Hepatocyte (in vitro differentiated cells): ENCODE data around the gene NRDC. TPM values are rescaled to one million over a fixed set of nuclear protein-coding genes. Genes with fewer than 3 reads are reported as not detected.

Experiments used
- DNase-seq: peaks from one replicate; pipeline ENCODE4 v3.0.0-alpha.2; 2016; ENCODE audit warnings: low spot score
- H2AFZ ChIP-seq: fragments of 200-600 bp; sonication (generic); 2 replicates; pipeline ENCODE4 v1.6.0; 2016; ENCODE audit warnings: antibody characterized with exemption, mild to moderate bottlenecking
- H3K27ac ChIP-seq: fragments of 200-600 bp; sonication (generic); 2 replicates; pipeline ENCODE4 v1.5.1; 2016; ENCODE audit warnings: mild to moderate bottlenecking
- H3K27me3 ChIP-seq: fragments of 200-600 bp; sonication (generic); 2 replicates; pipeline ENCODE4 v1.6.1; 2016
- H3K36me3 ChIP-seq: fragments of 200-600 bp; sonication (generic); replicated peaks from 2 replicates; pipeline ENCODE4 v1.5.1; 2016; ENCODE audit warnings: low read depth; ENCODE audit not compliant: insufficient read depth
- H3K4me1 ChIP-seq: fragments of 200-600 bp; sonication (generic); 2 replicates; pipeline ENCODE4 v1.5.1; 2016; ENCODE audit warnings: mild to moderate bottlenecking, moderate library complexity; ENCODE audit not compliant: insufficient read depth
- H3K4me2 ChIP-seq: fragments of 200-600 bp; sonication (generic); 2 replicates; pipeline ENCODE4 v1.6.0; 2016
- H3K4me3 ChIP-seq: fragments of 200-600 bp; sonication (generic); 2 replicates; pipeline ENCODE4 v1.5.1; 2016; ENCODE audit warnings: mild to moderate bottlenecking
- H3K79me2 ChIP-seq: fragments of 200-600 bp; sonication (generic); 2 replicates; pipeline ENCODE4 v1.6.0; 2017; ENCODE audit warnings: mild to moderate bottlenecking
- H3K9me2 ChIP-seq: fragments of 200-600 bp; sonication (generic); replicated peaks from 2 replicates; pipeline ENCODE4 v1.6.0; 2017; ENCODE audit warnings: mild to moderate bottlenecking; ENCODE audit not compliant: insufficient read depth
- H3K9me3 ChIP-seq: fragments of 200-600 bp; sonication (generic); 2 replicates; pipeline ENCODE4 v1.5.1; 2016; ENCODE audit warnings: low read depth, mild to moderate bottlenecking
- H4K20me1 ChIP-seq: fragments of 200-600 bp; sonication (generic); 2 replicates; pipeline ENCODE4 v1.6.0; 2016; ENCODE audit warnings: mild to moderate bottlenecking; ENCODE audit not compliant: insufficient read depth, poor library complexity, severe bottlenecking
- CTCF ChIP-seq: fragments of 200-600 bp; sonication (generic); IDR thresholded peaks from 2 replicates; pipeline ENCODE4 v1.5.1; 2016; ENCODE audit warnings: antibody characterized with exemption, mild to moderate bottlenecking; ENCODE audit not compliant: poor library complexity
- EZH2 ChIP-seq: fragments of 200-600 bp; sonication (generic); IDR thresholded peaks from 2 replicates; pipeline ENCODE4 v1.6.1; 2016; ENCODE audit warnings: antibody characterized with exemption, mild to moderate bottlenecking, borderline replicate concordance
- EZH2phosphoT487 ChIP-seq: fragments of 200-600 bp; sonication (generic); IDR thresholded peaks from one replicate; pipeline ENCODE4 v1.6.1; 2018; ENCODE audit warnings: antibody characterized with exemption, mild to moderate bottlenecking, low read depth, moderate library complexity; ENCODE audit not compliant: unreplicated experiment, severe bottlenecking
- WGBS: methylation state at CpG from one replicate; pipeline ENCODE4 v1.1.6; 2016; ENCODE audit warnings: low lambda C conversion rate; ENCODE audit errors: missing lambda C conversion rate; 5-methylcytosine and 5-hydroxymethylcytosine counted together
- polyA plus RNA-seq: library from polyadenylated mRNA; unstranded; fragments of >200 nt; fragmentation: Nextera tagmentation; extraction: Ambion mirVana; gene quantifications from 2 replicates; pipeline ENCODE4 v1.2.1, GENCODE V29; 2016
- total RNA-seq: library from RNA; depleted of rRNA; stranded (reverse); fragments of >200 nt; gene quantifications from 2 replicates; pipeline ENCODE4 v1.2.3, GENCODE V29; 2014

NRDC gene
- total and polyA plus RNA-seq, 2 experiments from 2014 or later = 82.2 to 89.4 TPM

- no peaks in the 10 kb centered on the region for H3K27me3 ChIP-seq
- no peak overlapping the region for H3K4me3 ChIP-seq
- H3K4me1 ChIP-seq = no peaks in the 10 kb centered on the region
- WGBS = 93% methylated on average over 4 of the region's 4 CpGs
- TF ChIP-seq EZH2 (no peak), CTCF (no peak), EZH2phosphoT487 (no peak)
- H3K4me2 ChIP-seq = no peak overlapping the region
- H3K79me2 ChIP-seq = peaks cover 97% of the 10 kb centered on the region
- H3K27ac ChIP-seq = no peak overlapping the region
- no peaks in the 10 kb centered on the region for H3K9me2 ChIP-seq
- peaks cover 31% of the 10 kb centered on the region for H4K20me1 ChIP-seq
- H2AFZ ChIP-seq = no peak overlapping the region
- no peaks in the 10 kb centered on the region for H3K36me3 ChIP-seq
- DNase-seq = no peak
- no peaks in the 10 kb centered on the region for H3K9me3 ChIP-seq
Measured at GRCh38 chr1:51867479-51868232, 10.9 kb downstream of the NRDC start.

GRCh38 chr1:51863384-51863783 lies 15.1 kb downstream of the NRDC start:
- no peak overlapping the region for H3K27ac ChIP-seq
- peaks cover 23% of the 10 kb centered on the region for H4K20me1 ChIP-seq
- no peaks in the 10 kb centered on the region for H3K36me3 ChIP-seq
- no peaks in the 10 kb centered on the region for H3K9me2 ChIP-seq
- no peak overlapping the region for H3K4me2 ChIP-seq
- H3K79me2 ChIP-seq = peaks cover 97% of the 10 kb centered on the region
- no peaks in the 10 kb centered on the region for H3K27me3 ChIP-seq
- H3K4me1 ChIP-seq = no peaks in the 10 kb centered on the region
- H3K9me3 ChIP-seq = no peaks in the 10 kb centered on the region
- no peak for DNase-seq
- H3K4me3 ChIP-seq = no peak overlapping the region
- no peak overlapping the region for H2AFZ ChIP-seq
- TF ChIP-seq CTCF (no peak), EZH2 (no peak), EZH2phosphoT487 (no peak)
- WGBS = 96% methylated on average over 2 of the region's 2 CpGs

GRCh38 chr1:51861669-51862068 lies 16.9 kb downstream of the NRDC start:
- Histone ChIP-seq H3K4me2 (no peak overlapping the region), H3K4me3 (no peak overlapping the region), H4K20me1 (peaks cover 6% of the 10 kb centered on the region), H2AFZ (no peak overlapping the region), H3K4me1 (no peaks in the 10 kb centered on the region), H3K79me2 (peaks cover 95% of the 10 kb centered on the region), H3K27ac (no peak overlapping the region), H3K27me3 (no peaks in the 10 kb centered on the region), H3K36me3 (no peaks in the 10 kb centered on the region), H3K9me2 (no peaks in the 10 kb centered on the region), H3K9me3 (no peaks in the 10 kb centered on the region)
- no peak for DNase-seq
- TF ChIP-seq EZH2 (no peak), CTCF (no peak), EZH2phosphoT487 (no peak)
- WGBS = 92% methylated on average over 5 of the region's 5 CpGs
